Ovary (tissue), 3 donors: ENCODE measurements around the gene COX4I1.

Experiments
- EP300 ChIP-seq: sonication (generic); formaldehyde crosslinking; IDR thresholded peaks from one replicate; pipeline ENCODE4 v1.6.1; 2017; ENCODE audit warnings: antibody characterized with exemption
- POLR2A ChIP-seq: fragments of 450-650 bp; IDR thresholded peaks from one replicate; pipeline ENCODE4 v1.6.1; 2017; ENCODE audit warnings: antibody characterized with exemption, mild to moderate bottlenecking, moderate library complexity
- TF ChIP-seq, protein P1 (sequence below), 3 donors: fragments of 450-650 bp in 2 of 3; fragments of 200-600 bp in 1 of 3; IDR thresholded peaks; one replicate each; pipeline versions ENCODE4 v1.5.1 to v1.8.0; 2016 to 2022; ENCODE audit warnings: antibody characterized with exemption in 3 of 3, mild to moderate bottlenecking in 1 of 3
- donor health status: DM: no; HTN: no; CAD: no.

DNA sequence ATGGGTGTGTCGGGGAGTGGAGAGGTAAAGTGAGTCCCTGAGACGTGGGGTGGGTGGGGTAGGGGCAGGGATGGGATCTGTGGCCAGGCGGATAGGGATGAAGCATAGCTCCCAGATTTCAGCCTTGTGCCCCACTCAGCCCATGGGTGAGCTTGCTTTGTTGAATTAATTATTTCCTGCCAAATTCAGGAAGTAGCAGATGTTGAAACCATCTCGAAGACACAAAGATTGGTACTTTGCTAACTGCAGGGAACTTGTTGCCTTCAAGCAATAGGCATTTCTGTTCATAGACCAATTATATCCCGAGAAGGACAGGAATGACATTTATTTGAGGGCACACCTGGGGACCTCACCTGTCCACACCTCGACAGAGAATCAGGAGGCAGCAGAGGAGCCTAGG lies 37.6 kb upstream of the COX4I1 start:
- TF ChIP-seq, protein P1, sequence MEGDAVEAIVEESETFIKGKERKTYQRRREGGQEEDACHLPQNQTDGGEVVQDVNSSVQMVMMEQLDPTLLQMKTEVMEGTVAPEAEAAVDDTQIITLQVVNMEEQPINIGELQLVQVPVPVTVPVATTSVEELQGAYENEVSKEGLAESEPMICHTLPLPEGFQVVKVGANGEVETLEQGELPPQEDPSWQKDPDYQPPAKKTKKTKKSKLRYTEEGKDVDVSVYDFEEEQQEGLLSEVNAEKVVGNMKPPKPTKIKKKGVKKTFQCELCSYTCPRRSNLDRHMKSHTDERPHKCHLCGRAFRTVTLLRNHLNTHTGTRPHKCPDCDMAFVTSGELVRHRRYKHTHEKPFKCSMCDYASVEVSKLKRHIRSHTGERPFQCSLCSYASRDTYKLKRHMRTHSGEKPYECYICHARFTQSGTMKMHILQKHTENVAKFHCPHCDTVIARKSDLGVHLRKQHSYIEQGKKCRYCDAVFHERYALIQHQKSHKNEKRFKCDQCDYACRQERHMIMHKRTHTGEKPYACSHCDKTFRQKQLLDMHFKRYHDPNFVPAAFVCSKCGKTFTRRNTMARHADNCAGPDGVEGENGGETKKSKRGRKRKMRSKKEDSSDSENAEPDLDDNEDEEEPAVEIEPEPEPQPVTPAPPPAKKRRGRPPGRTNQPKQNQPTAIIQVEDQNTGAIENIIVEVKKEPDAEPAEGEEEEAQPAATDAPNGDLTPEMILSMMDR (IDR thresholded peaks at IDR 0.05), result no peak
- TF ChIP-seq POLR2A (no peak), EP300 (no peak)
